NCI-H1694 treated with DMSO at 0.1 percent for 48 hours (cell line): Measurements from ENCODE around the gene SLC9A5.

Source experiments
- DNase-seq: peaks from one replicate; lab custom pipeline; 2025; lab: John Stamatoyannopoulos, UW

The SLC9A5 gene

GRCh38 chr16:67213197-67214019 is 35.4 kb upstream of the SLC9A5 start:
- DNase-seq, result no peak

DNA sequence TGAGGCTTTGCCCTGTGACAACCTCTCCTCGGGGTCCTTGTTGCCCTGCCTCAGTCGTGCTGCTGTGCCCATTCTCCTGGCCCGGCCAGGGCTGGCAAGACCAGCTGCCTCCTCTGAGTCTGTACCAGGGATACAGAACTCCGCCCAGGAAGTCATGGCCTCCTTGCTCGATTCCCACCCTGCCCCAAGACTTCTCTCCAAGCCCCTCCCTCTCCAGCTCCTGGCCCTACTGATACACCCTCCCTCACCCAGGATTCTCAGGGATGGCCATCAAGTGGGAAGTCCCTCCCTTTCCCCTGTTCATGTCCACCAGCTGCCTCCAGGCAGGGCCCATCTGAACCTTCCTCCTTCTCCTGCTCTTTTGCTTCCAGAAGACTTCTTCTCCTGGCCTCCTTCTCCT is 33.1 kb upstream of the SLC9A5 start:
- no peak for DNase-seq

DNA sequence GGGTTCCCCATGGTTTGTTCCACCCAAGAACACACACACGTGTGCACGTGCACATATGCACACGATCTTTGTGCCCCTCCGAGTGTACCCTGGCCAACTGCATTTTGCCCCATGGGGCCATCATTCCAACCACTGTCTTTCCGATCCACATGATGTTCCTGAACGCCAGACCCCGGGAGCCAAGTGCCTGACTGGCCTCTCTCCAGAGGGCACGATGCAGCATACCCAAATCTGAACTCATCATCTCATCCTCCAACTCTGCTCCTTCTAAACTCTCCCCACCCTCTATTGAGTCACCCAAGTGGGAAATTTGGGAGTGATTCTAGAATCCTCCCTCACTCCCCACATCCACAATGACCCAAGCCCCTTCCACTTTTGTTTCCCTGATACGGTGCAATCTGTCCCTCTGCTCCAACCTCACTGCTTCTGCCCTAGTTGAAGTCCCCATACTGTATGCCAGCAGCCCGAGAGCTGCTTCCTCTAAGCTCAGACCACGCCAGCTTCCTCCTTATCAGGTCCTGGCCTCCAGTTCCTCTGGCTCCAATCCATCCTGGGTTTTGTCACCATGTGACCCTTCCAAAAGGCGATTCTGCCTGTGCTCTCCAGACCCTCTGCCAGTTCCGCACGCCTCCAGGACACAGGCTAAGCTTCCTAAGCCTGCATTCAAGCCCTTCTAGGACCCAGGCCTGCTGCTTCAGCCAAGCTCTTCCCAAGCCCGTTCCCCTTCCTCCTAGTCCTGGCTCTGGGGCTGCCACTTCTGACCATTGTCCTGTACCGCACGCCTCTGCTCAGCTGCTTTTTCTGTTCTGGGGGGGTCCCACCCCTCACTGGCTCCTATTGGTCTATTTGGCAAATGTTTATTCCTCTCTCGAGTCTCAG is 31.9 kb upstream of the SLC9A5 start:
- no peak for DNase-seq

DNA sequence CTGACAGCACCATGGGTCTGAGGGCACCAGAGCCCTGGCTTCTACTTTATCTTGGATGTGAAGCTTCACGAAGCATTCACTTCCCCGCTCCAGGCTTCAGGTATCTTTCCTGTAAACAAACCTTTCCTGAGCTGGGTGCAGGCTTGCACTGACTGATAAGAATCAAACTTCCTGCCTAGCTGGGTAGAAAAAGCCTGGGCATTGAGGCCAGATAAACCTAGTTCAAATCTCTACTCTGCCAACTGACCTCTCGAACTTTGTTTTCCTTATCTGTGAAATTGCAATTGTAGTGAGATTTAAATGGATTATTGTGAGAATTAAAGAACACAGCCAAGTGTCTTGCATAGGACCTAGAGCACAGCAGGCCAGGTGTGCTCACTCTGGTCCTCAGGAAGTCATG is 24.8 kb upstream of the SLC9A5 start:
- no peak for DNase-seq

- peak; percentile 9 for DNase-seq
These were observed 22.4 kb upstream of the SLC9A5 start for GRCh38 chr16:67226295-67226803.

DNA sequence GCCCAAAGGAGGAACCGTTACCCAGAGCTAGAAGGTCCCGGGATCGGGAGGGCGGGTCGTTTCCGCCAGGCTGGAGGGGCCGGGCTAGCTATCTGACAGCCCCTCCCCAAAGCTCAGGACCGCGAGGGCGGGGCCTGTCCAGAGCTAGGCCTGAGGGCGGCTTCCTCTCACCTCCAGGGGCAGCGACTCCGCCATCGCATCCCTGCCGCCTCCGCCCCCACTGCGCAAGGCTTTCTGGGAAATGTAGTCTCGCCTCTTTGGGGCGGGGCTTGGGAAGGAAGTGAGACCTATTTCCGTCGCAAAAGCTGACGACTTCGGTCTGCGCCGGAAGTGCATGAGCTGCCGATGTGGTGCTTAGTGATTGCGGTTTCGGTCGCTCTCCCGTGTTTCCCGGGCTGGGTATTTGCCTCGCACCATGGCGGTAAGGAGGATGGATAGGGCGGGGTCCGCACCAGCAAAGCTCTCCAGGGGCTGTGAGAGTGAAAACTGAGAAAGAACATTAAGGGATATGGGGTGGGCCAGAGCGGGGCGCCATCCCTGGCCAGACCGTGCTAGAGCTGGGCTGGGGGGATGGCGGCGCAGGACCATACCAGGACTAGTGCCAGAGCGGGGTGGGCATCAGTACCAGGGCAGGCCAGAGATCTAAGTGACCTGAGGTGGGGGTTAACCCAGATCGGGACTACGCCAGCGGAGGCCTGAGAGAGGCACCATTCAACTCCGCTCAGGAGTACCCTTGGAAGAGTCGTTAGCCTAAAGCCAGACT is 21.8 kb upstream of the SLC9A5 start, which contains the start of gene TMEM208:
Gene TMEM208, plus strand, starts transcription at position 327 of the 763 bp plus-strand sequence. Its CDS starts 89 bp downstream, at position 416.
- peak; percentile 93 for DNase-seq

DNA sequence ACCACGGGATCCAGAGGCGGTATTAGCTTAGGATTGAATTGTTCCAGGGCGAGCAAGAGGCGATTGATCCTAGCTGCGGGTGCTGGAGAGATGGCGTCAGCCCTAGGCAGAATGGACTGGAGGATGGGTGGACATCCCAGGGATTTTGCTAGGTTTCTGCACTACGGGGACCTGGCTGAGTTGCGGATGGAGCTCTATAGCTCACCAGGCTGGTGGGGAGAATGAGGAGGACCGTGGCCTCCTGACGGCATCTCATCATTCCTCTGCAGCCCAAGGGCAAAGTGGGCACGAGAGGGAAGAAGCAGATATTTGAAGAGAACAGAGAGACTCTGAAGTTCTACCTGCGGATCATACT is 21.2 kb upstream of the SLC9A5 start:
- no peak for DNase-seq

DNA sequence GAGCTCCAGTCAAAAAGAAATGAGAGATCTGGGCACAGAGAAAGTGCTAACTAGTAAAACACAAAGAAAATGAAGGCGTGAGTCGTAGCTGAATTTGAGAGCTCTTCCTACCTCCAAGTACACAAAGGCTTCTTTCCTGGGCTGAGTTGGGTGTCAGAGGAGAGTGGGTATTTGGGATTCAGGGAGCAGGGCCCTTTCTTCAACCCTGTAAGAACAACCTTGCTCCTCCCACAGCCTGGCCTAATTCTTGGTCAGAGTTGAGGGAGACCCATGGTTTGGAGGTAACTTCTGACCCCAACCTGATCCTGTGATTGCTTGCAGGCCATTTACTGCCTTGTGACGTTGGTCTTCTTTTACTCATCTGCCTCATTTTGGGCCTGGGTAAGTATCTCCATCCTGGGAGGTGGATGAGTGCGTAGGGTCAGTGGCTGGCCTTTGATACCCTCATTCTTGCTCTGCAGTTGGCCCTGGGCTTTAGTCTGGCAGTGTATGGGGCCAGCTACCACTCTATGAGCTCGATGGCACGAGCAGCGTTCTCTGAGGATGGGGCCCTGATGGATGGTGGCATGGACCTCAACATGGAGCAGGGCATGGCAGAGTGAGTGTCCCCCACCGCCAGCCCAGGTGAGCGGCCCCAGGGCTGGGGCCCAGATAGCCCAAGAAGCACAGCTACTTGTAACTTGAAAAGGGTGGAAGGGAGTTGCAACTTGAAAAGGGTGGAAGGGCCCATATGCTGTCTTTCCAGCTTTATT is 20.6 kb upstream of the SLC9A5 start:
- no peak for DNase-seq

- no peak for DNase-seq
These were observed 19.9 kb upstream of the SLC9A5 start for GRCh38 chr16:67228905-67229304.

GRCh38 chr16:67229906-67230808 is 18.6 kb upstream of the SLC9A5 start:
- no peak for DNase-seq

DNA sequence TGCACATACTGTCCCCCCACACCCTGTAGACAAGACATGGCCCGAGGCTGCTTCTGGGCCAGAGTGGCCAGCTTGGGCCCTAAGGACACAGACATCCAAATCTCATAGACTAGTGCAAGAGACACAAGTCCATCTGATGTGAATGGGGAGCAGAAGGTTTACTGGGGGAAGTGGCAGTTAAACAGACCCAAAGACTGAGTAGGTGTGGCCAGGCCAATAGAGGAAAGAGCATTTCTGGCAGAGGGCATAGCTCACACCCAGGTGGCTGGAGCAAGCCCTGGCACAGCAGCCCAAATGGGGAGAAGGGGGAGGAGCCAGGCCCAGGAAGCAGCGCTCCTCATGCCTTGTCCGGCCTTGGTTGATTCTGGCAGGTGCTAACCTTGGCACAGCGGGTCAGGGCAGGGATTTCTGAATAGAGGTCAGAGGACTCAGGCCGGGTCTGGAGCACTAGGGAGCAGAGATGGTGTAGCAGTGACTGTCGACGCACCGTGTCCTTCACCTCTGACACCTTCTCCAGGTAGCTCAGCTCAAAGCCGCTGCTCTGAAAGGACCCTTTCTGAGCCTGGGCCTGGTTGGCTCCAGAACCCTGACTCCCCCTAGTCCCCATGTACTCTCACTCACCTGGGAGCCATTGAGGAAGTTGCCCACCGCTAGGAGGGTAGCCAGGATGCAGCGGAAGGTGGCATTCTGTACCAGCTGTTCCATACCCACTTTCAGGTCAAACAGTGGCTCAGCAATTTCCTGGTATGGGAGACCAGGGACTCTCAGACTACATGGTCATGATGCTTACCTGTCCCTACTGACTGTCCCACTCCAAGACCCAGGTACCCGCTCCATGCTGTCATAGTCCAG is 17.7 kb upstream of the SLC9A5 start:
- DNase-seq, result no peak

DNA sequence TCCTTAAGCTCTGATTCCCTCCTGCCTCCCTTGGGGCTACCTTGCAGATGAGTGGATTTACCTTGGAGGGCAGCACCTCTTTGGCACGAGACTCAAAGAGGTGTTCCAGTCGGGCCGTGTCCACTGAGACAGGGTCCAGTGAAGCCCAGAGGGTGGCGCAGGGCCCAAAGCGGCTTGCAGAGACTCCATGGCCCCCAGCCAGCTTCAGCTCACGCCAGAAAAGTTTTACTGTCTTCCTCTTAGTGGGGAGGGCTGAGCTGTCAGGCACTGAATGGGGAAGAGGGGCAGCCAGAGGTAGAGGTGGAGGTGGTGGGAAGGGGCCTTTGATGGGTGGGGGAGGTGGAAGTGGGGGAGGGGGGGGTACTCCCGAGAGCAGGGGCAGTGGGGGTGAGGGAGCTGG is 15.2 kb upstream of the SLC9A5 start:
- no peak for DNase-seq

GRCh38 chr16:67234180-67234597 is 14.6 kb upstream of the SLC9A5 start:
- DNase-seq, result no peak

DNA sequence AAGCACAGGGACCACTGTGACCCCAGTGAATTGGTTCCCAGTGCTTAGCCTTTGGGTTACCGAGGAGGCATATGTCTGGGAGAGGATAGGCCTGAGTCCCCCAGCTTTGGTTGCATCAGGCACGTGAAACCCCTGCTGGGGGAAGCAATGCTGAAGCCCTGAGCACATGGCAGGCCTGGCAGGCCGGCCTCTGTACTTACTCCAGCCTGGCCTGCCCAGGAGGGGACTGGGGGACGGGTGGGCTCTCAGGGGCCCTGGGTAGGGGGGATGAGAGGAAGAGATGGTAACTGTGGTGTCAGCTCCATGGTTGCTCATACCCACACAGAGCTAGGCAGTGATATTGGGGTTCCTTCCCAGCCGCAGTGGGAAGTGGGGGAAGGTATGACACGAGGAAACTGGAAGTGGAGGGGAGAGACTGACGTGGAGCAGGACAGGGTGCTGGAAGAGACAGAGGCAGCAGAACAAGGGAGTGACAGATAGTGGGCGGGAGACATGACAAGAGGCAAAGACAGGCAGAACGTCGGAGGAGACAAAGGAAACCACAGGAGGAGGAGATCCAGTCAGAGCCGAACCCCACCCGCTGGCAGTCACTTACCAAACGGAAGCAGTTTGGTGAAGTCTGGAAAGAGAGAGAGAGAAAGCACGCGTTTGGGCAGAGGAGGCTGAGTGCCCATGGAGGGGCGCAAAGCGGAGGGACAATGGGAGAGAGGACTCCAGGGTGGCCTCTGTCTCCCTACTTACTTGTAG is 12.8 kb upstream of the SLC9A5 start:
- DNase-seq, result no peak

GRCh38 chr16:67236563-67237395 is 12.0 kb upstream of the SLC9A5 start:
- no peak for DNase-seq

GRCh38 chr16:67237396-67238277 is 11.1 kb upstream of the SLC9A5 start:
- no peak for DNase-seq

DNA sequence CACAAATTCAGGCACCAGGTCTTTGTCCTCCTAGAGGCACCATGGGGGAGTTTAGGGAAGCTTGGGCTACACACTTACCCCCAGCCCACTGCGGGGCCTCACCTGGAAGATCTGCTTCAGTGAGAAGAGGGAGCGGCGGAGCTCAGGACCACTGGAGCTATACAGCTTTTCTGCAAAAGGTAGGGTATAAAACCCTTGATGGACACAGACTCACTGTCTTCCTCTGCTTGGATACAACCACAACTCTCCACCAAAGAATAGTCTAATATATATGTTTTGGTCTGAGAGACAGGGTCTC is 10.6 kb upstream of the SLC9A5 start:
- no peak for DNase-seq
